ENCODE measurements around the gene JTB.

Gene JTB

GRCh38 chr1:153978274-153978909 is 918 bp upstream of the JTB start:
- DNase-seq: no peak

DNA sequence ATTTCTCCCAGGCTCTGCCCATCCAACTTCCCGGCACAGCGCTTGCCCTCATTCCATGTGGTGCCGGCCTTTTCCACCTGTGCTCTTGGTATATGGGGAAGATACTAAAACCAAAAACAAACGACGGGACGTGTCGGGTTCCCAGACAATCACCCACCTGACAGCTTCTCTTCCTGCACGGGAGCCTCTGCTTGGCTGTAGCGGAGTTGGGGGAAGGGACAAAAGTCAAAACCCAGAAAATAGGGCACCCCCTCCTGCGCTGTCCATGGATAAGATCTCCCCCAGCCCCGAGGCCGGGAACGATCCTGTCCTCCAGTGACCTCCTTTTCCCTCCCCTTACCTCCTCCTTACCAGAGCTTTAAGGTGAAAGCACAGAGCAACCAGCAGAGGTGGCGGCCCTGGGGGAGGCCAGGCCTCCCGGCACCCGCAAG is 640 bp downstream of the JTB start:
- no peak for DNase-seq

DNA sequence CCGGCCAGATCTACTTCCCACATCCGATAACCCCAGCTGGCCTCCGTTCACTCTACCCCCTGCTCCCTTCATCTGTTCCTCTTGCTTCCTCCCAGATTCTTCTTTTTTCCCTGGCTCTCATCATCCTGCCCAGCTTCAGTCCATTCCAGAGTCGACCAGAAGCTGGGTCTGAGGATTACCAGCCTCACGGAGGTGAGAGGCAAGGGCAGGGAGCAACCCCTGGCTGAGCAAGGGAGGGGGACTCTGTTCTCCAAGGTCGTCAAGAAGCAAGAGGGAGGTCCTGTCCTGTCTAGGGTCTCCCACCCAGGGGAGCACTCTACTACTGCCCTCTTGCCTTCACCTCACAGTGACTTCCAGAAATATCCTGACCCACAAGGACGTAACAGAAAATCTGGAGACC is 3.9 kb downstream of the JTB start:
- no peak for DNase-seq

DNA sequence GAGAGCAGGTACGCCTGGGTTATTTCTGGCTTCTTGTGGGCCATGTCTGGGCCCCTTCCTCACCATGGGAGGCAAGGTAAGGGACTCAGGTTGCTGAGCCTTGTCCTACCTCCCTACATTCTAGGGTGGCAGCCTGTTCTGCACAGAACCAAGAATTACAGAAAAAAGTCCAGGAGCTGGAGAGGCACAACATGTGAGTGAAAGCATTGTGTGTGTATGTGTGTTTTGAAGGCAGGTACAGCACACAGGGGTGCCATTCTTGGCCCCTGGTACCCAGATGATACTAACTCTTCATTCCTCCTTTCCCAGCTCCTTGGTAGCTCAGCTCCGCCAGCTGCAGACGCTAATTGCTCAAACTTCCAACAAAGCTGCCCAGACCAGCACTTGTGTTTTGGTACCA is 4.4 kb downstream of the JTB start:
- no peak for DNase-seq

DNA sequence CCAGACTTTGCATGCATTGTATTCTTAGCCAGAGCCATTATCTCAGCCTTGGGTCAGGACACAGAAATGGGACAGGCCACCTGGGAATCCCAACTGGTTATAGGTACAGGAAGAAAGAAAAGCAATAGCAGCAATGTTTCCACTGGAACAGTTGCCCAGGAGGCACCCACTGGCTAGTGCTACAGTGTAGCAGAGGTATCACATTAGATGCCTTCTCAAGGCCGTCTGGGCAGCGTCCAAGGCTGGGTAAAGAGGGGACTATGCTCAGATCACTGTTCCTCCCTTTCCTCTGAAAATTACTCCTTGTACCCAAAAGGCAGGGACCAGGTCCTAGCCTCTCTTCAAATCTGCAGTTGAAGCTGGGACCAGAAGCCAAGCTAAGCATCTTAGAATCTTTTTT is 7.1 kb downstream of the JTB start:
- no peak for DNase-seq

- DNase-seq: no peak
Measured at GRCh38 chr1:153968972-153969371, 8.5 kb downstream of the JTB start.

DNA sequence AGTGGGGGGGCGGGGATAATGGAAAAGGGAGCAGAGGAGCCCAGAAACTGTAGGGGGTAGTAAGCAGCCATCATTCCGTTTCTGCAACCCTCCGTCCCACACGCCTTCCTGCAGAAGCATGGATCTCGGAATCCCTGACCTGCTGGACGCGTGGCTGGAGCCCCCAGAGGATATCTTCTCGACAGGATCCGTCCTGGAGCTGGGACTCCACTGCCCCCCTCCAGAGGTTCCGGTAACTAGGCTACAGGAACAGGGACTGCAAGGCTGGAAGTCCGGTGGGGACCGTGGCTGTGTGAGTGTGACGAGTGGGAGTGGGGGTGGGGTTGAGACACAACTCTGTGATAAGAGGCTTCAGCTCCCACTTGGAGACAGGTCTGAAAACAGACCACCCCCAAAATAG is 9.1 kb downstream of the JTB start:
- no peak for DNase-seq

- DNase-seq: no peak
Measured at GRCh38 chr1:153968000-153968363, 9.5 kb downstream of the JTB start.

GRCh38 chr1:153967107-153967999 is 10.1 kb downstream of the JTB start, which contains the start of gene CREB3L4:
TSS of gene CREB3L4 (plus strand) at chr1:153967902. CDS start at chr1:153968526, 624 bp downstream.
- peak; percentile 95 to 96 for DNase-seq

GRCh38 chr1:153963850-153964331 is 13.6 kb downstream of the JTB start:
- DNase-seq: no peak

- peak; percentile 96 to 97 for DNase-seq
Measured at GRCh38 chr1:153963030-153963849, 14.2 kb downstream of the JTB start, which contains the start of gene SLC39A1. TSS of gene SLC39A1 (minus strand) at chr1:153963537. CDS start at chr1:153962715, 822 bp downstream.

- peak; percentile 69 to 82 for DNase-seq
Measured at GRCh38 chr1:153962088-153963029, 15.1 kb downstream of the JTB start.

- no peak for DNase-seq
Measured at GRCh38 chr1:153961421-153961820, 16.1 kb downstream of the JTB start.

DNA sequence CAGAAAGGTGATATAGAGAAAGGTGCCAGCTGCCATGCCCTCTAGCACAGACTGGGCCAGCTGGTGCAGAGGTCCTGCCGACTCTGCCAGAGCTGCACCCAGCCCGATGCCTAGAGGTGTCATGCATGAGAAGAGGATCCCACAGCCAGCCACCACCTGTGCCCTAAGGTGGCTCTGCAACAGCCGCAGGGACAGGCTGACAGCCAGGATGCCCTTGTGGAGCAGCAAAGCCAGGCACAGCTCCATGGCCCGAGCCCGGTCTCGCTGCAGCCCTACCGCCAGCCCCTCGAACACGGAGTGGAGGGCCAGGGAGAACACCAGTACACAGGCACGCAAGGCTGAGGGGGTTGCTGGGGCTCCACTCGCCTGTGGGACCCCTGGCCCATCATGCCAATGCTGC is 17.3 kb downstream of the JTB start:
- no peak for DNase-seq

DNA sequence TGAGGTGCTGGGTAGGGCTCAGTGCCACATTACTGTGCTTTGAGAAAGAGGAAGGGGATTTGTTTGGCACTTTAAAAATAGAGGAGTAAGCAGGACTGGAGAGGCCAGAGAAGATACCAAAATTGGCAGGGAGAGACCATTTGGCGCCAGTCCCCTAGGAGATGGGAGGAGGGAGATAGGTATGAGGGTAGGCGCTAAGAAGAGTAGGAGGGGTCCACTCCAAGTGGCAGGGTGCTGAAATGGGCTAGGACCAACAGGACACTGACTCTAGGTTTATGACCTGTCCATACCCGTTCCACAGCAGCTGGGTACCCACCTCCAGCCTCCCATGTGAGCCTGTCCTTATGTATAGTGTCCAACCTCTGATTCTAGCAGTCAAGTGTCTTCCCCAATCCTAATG is 18.0 kb downstream of the JTB start:
- DNase-seq: no peak

GRCh38 chr1:153958961-153959260 is 18.6 kb downstream of the JTB start:
- DNase-seq: no peak

DNA sequence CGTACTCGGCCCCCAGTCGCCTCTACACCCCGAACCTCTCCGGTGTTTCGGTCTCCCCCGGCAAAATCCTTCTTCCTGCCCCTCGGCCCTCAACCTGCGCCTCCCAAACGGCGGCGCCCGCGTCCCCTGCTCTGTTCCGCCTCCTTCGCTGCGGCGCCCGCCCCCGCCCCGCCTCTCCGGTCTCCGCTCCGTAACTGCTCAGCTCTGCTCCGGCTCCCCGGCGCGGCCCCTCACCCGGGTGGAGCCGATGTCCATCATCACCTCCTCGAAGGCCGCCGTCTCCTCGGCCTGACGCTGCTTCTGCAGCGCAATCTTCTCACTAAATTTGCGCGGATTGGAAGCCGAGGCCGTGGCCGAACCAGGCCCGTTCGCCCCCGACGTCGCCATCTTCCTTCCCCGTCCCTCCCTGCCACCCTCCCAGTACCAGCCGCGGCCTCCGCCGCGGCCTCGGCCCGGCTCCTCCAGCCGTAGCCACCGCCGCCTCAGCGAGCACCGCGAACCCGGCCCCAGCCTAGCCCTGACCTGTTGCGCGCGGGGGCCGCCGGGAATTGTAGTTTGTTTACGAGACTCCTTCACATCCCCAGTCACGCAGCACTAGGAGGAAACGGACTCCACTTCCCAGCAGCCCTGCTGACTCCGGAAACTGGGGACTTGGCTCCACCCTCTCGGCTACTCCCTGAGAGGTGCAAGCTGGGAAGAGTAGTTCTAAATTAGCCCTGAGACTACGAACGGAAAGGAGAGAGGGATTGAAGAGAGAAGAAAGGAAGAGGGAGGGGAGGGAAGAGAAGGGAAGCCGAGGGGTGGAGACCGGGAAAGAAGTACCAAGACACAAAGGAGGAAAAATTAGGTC is 19.1 kb downstream of the JTB start, which contains the start of gene CRTC2:
Gene CRTC2 (minus strand): TSS at position 502 of the 850 bp plus-strand sequence. CDS start 115 bp downstream, at position 387.
- peak; percentile 97 to 98 for DNase-seq

DNA sequence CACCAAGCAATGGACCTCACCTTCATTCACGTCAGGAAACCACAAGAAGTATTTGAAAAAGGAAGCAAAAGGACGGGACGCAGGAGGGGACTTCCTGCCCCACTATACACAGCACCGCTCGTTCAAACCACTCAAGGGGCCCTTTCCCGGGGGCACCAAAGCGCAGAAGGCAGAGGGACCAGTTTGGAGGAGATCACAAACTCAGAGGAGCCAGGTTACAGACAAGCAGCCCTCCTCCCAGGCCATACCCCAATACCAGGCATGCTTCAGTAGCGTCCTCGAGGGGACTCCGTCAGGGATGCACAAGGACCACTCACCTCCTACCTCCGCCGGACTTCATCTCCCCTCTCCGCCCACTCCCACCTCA is 19.7 kb downstream of the JTB start:
- DNase-seq: no peak

DNA sequence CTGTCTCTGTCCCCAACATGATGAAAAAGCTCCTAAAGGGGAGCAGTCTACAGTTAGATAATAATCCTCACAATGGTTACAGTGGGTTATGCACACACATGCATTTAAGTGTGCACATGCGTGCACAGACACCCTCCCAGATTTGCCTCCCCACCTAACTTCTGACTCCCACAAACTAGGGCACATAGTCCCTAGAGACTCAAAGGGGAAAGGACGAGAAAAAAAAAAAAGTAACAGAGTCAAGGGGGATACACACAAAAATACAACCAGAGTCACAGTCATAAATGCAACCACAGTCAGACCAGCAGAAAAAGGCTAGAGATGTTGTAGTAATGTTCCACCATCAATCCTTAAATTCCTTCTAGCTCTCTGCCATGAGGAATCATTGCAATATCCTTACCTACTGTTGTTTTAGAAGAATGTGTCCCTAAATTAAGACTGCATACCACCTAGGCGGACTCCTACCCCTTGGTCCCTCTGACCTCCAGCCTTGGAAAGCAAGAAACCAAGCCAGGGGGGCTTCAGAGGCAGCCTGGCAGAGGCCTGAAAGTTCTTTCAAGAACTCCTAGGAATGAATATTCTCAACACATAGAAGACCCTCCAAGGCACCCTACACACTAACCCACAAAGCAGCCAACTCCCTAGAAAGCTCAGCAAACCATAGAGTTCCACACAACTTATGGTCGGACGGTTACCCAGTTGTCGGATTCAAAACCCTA is 20.3 kb downstream of the JTB start:
- DNase-seq: no peak

- DNase-seq: no peak
Measured at GRCh38 chr1:153954826-153955225, 22.6 kb downstream of the JTB start.
